Heart left ventricle (tissue), 16 donors: ENCODE results near the gene NXNL2. TPM values are rescaled to one million over a fixed set of nuclear protein-coding genes. Genes with fewer than 3 reads are reported as not detected.

Experiments used
- ATAC-seq, 4 donors: fragments of 200-7000 bp; cut with Tn5 transposase; one replicate each; pipeline ENCODE4 v1.9.1; 2020 to 2022; ENCODE audit warnings: moderate library complexity in 4 of 4, mild to moderate bottlenecking in 3 of 4, moderate number of reproducible peaks in 1 of 4
- DNase-seq, 5 donors: peaks; one replicate each; pipeline ENCODE4 v3.0.0-alpha.2; 2020
- H3K27ac ChIP-seq, 12 donors: fragments of 200-600 bp; sonication (generic) in 4 of 12; one replicate each; pipeline versions ENCODE4 v1.5.0 to v1.8.0; 2016 to 2022; ENCODE audit warnings: mild to moderate bottlenecking in 2 of 12
- H3K27me3 ChIP-seq, 9 donors: fragments of 200-600 bp; sonication (generic) in 2 of 9; one replicate each; pipeline versions ENCODE4 v1.5.1 to v1.8.0; 2016 to 2022; ENCODE audit warnings: mild to moderate bottlenecking in 3 of 9
- H3K36me3 ChIP-seq, 9 donors: fragments of 200-600 bp; sonication (generic) in 2 of 9; one replicate each; pipeline versions ENCODE4 v1.5.0 to v1.8.0; 2018 to 2022; ENCODE audit warnings: mild to moderate bottlenecking in 2 of 9
- H3K4me1 ChIP-seq, 12 donors: fragments of 200-600 bp; sonication (generic) in 4 of 12; one replicate each; pipeline versions ENCODE4 v1.5.0 to v1.8.0; 2016 to 2022; ENCODE audit warnings: mild to moderate bottlenecking in 3 of 12
- H3K4me3 ChIP-seq, 12 donors: fragments of 200-600 bp; sonication (generic) in 4 of 12; one replicate each; pipeline versions ENCODE4 v1.5.0 to v1.8.0; 2017 to 2022; ENCODE audit warnings: mild to moderate bottlenecking in 9 of 12, moderate library complexity in 4 of 12
- H3K9me3 ChIP-seq, 12 donors: fragments of 200-600 bp; sonication (generic) in 4 of 12; one replicate each; pipeline versions ENCODE4 v1.5.0 to v1.8.0; 2016 to 2022; ENCODE audit warnings: mild to moderate bottlenecking in 1 of 12
- CTCF ChIP-seq, 12 donors: fragments of 200-600 bp; sonication (generic) in 4 of 12; IDR thresholded peaks; one replicate each; pipeline versions ENCODE4 v1.5.0 to v1.8.0; 2018 to 2022; ENCODE audit warnings: antibody characterized with exemption in 12 of 12, mild to moderate bottlenecking in 5 of 12
- POLR2A ChIP-seq, 2 donors: fragments of 450-650 bp; IDR thresholded peaks; one replicate each; pipeline ENCODE4 v1.6.1; 2017; ENCODE audit warnings: antibody characterized with exemption in 2 of 2, mild to moderate bottlenecking in 2 of 2, moderate library complexity in 2 of 2
- WGBS, 4 donors: extraction: QIAGEN DNeasy Blood & Tissue Kit in 2 of 4; methylation state at CpG; one replicate each; pipeline versions ENCODE4 v1.1.5 to v1.1.7; 2013 to 2018; 5-methylcytosine and 5-hydroxymethylcytosine counted together
- intact Hi-C, 10 donors: fragments of 100-400 bp; cut with DNase I; formaldehyde crosslinking; loops; one replicate each; pipeline versions ENCODE4 v1.11.1 to v1.14.2; 2022
- polyA plus RNA-seq, 2 donors: library from polyadenylated mRNA; stranded (reverse); fragments of 200-250 nt; gene quantifications; one replicate each; pipeline ENCODE4 v1.2.3, GENCODE V29; 2013
- total RNA-seq, 9 donors: library from RNA; depleted of rRNA in 2 of 9; stranded (reverse); fragments of >200 nt in 2 of 9; fragmentation: NEBNext Ultra II Directional in 3 of 9; extraction: Animal tissue kit (Norgen Biotek cat#: 25700) in 3 of 9; gene quantifications; one replicate each; pipeline versions ENCODE4 v1.1.0 to v1.2.4, GENCODE V29; 2016 to 2023
- donor health status: ischemic (EF 13 %, LVEDD 7.1; RV severe dilation, severe dysfunction).
- donor health status: healthy with polysubstance abuse.
- donor health status: DM: no; HTN: yes; CAD: no.
- donor health status: DM: no; HTN: no; CAD: no.
- donor health status: ischemic (EF 25% LVEDD 6.9; RV normal size, moderate dysfunction).
- donor health status: ischemic (EF 25% LVEDD 5.7; RV mildly dilated, moderate dysfunction).
- donor health status: healthy.
- donor health status: DM: yes; HTN: yes; CAD: no.
- donor health status: ischemic (EF 35%, LVEDD 5.7; RV mildly dilated, moderate dysfunction).
- donor health status: nonischemic (EF 11% LVEDD 7.7; RV severe dilation, severe dysfunction).
- donor health status: DM: yes; HTN: yes; CAD: no.
- donor health status: PGD.
- donor health status: ischemic (EF 29% LVEDD 5.4; RV normal size, mild dysfunction).
- donor health status: nonischemic (EF 23%, LVEDD 6.1; RV moderate dilation, normal function).

Gene NXNL2
- total and polyA plus RNA-seq, 11 donors = 0.07 TPM; not detected in 10

- Histone ChIP-seq H3K27me3 (peaks cover 0 to 2% (median 0%) of the 10 kb centered on the region in 9 donors), H3K4me3 (no peak overlapping the region), H3K9me3 (peaks cover 0 to 6% (median 0%) of the 10 kb centered on the region in 12 donors), H3K27ac (no peak overlapping the region), H3K36me3 (no peaks in the 10 kb centered on the region), H3K4me1 (no peaks in the 10 kb centered on the region)
- 41 to 50% (median 45%) methylated on average over 2 of the region's 2 CpGs for WGBS, 4 donors
- DNase-seq = no peak
- intact Hi-C loops = no loop called here
- no peak for ATAC-seq
- no peak for TF ChIP-seq POLR2A (IDR thresholded peaks at IDR 0.05)
- TF ChIP-seq CTCF (IDR thresholded peaks at IDR 0.05) = no peak
Observed at GRCh38 chr9:88551546-88552137, 16.7 kb downstream of the NXNL2 start.

GRCh38 chr9:88553350-88553749 is 18.4 kb downstream of the NXNL2 start:
- DNase-seq (no peak), ATAC-seq (no peak)
- WGBS, 4 donors = 86 to 92% (median 88%) methylated on average over 3 of the region's 3 CpGs
- intact Hi-C loops = no loop called here
- Histone ChIP-seq H3K27me3 (peaks cover 0 to 2% (median 0%) of the 10 kb centered on the region in 9 donors), H3K4me3 (no peak overlapping the region), H3K4me1 (no peaks in the 10 kb centered on the region), H3K36me3 (no peaks in the 10 kb centered on the region), H3K9me3 (peaks cover 0 to 6% (median 0%) of the 10 kb centered on the region in 12 donors), H3K27ac (no peak overlapping the region)
- TF ChIP-seq POLR2A (IDR thresholded peaks at IDR 0.05) (no peak), CTCF (IDR thresholded peaks at IDR 0.05) (no peak)

GRCh38 chr9:88555268-88555980 is 20.4 kb downstream of the NXNL2 start:
- Histone ChIP-seq H3K9me3 (no peaks in the 10 kb centered on the region), H3K36me3 (no peaks in the 10 kb centered on the region), H3K27ac (no peak overlapping the region), H3K4me3 (no peak overlapping the region), H3K27me3 (peaks cover 0 to 2% (median 0%) of the 10 kb centered on the region in 9 donors), H3K4me1 (no peaks in the 10 kb centered on the region)
- TF ChIP-seq POLR2A (IDR thresholded peaks at IDR 0.05) = no peak
- TF ChIP-seq CTCF (IDR thresholded peaks at IDR 0.05) = no peak
- ATAC-seq = no peak
- no peak for DNase-seq
- WGBS, 4 donors = 88 to 95% (median 90%) methylated on average over 12 of the region's 12 CpGs
- intact Hi-C loops = no loop called here

GRCh38 chr9:88559661-88560060 is 24.7 kb downstream of the NXNL2 start:
- intact Hi-C loops = no loop called here
- no peaks in the 10 kb centered on the region for H3K4me1 ChIP-seq
- no peak overlapping the region for H3K4me3 ChIP-seq
- H3K27me3 ChIP-seq = peaks cover 0 to 3% (median 0%) of the 10 kb centered on the region in 9 donors
- no peak for DNase-seq
- 63 to 76% (median 67%) methylated on average over 7 of the region's 7 CpGs for WGBS, 4 donors
- H3K9me3 ChIP-seq = no peaks in the 10 kb centered on the region
- no peak for ATAC-seq
- no peaks in the 10 kb centered on the region for H3K36me3 ChIP-seq
- TF ChIP-seq CTCF (IDR thresholded peaks at IDR 0.05) (peak in 1 of 12 donors; percentile 4), POLR2A (IDR thresholded peaks at IDR 0.05) (no peak)
- no peak overlapping the region for H3K27ac ChIP-seq
